ENCODE data around the gene CLDN34. TPM values are rescaled to one million over a fixed set of nuclear protein-coding genes. Genes with fewer than 3 reads are reported as not detected.

CLDN34 gene
- total RNA-seq, 1 donor from 2014 or later, result 0.38 TPM

DNA sequence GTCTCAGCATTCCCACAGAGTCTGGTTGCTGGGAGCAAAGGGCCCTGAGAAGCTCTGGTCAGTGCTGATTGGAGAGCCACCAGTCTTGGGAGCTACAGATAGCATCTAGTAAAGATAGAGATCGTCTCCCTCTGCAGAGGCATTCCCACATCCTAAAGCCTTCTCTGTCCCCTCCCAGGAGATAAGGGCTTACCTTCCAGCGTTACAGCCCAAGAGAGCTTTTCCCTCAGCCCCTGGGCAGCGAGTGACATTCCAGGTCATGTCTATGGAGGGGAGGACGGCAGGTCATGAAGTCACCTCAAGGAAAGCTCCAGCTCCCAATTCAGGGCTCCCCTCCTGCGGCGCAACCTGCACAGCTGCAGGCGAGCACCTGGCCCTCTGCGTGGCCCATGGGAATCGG, 29.9 kb downstream of the CLDN34 start:
- no peak overlapping the region for H3K4me3 Mint-ChIP-seq (ENCODE audit: low read depth)
- H3K27ac Mint-ChIP-seq, result no peak overlapping the region
- peaks cover 2% of the 10 kb centered on the region for H3K36me3 Mint-ChIP-seq (ENCODE audit: insufficient read depth)
- no peak for DNase-seq (ENCODE audit: low spot score, unreplicated experiment)
- peaks cover 25% of the 10 kb centered on the region for H3K9me3 Mint-ChIP-seq (ENCODE audit: low read depth)
- TF ChIP-seq, protein P1, sequence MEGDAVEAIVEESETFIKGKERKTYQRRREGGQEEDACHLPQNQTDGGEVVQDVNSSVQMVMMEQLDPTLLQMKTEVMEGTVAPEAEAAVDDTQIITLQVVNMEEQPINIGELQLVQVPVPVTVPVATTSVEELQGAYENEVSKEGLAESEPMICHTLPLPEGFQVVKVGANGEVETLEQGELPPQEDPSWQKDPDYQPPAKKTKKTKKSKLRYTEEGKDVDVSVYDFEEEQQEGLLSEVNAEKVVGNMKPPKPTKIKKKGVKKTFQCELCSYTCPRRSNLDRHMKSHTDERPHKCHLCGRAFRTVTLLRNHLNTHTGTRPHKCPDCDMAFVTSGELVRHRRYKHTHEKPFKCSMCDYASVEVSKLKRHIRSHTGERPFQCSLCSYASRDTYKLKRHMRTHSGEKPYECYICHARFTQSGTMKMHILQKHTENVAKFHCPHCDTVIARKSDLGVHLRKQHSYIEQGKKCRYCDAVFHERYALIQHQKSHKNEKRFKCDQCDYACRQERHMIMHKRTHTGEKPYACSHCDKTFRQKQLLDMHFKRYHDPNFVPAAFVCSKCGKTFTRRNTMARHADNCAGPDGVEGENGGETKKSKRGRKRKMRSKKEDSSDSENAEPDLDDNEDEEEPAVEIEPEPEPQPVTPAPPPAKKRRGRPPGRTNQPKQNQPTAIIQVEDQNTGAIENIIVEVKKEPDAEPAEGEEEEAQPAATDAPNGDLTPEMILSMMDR (IDR thresholded peaks at IDR 0.05; ENCODE audit: unreplicated experiment), result no peak
- H3K4me1 Mint-ChIP-seq (ENCODE audit: low read depth), result no peaks in the 10 kb centered on the region
- H3K27me3 Mint-ChIP-seq, result no peaks in the 10 kb centered on the region

DNA sequence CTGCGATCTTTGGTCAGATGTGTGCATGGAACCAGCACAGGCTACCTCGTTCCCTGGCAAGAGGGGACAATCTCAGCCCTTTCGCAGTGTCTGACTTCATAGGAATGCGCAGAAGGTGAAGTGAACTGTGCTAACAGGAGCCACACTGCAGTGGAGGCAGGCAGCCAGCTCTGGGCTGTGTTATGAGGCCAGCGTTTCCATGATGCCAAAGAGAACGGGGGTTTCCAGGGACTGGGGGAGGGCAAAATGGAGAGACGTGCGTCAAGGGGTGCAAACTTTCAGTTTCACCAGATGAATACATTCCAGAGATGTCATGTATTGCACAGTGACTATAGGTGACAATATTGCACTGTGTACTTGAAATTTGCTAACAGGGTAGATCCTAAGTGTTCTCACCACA, 30.4 kb downstream of the CLDN34 start:
- peaks cover 25% of the 10 kb centered on the region for H3K9me3 Mint-ChIP-seq (ENCODE audit: low read depth)

DNA sequence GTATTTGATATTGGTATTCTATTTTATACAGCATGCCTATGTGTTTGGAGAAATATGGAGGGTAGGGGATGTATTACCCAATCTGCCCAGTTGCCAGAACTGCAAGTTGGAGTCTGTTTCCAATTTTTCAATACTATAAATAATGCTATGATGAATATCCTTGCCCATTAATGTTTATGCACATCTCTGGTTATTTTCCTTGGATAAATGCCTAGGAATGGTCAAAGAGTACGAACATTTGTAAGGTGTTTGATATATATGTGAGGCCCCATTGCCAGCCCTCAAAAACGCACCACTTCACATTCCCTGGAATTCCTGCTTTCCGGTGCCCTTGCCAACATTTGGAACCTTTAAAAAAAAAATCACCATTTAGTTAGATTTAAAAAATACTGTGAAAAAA, 34.3 kb downstream of the CLDN34 start:
- DNase-seq (ENCODE audit: low spot score, unreplicated experiment), result no peak
- Mint-ChIP-seq H3K4me3 (ENCODE audit: low read depth) (no peak overlapping the region), H3K27ac (no peak overlapping the region), H3K9me3 (ENCODE audit: low read depth) (peaks cover 25% of the 10 kb centered on the region), H3K36me3 (ENCODE audit: insufficient read depth) (no peaks in the 10 kb centered on the region), H3K27me3 (no peaks in the 10 kb centered on the region), H3K4me1 (ENCODE audit: low read depth) (peaks cover 8% of the 10 kb centered on the region)
- TF ChIP-seq, protein P1 (IDR thresholded peaks at IDR 0.05; ENCODE audit: unreplicated experiment), result no peak

More for the DNA sequence above, 30.4 kb downstream of the CLDN34 start:
- Mint-ChIP-seq H3K27me3 (no peaks in the 10 kb centered on the region), H3K27ac (no peak overlapping the region), H3K36me3 (ENCODE audit: insufficient read depth) (peaks cover 2% of the 10 kb centered on the region), H3K4me3 (ENCODE audit: low read depth) (no peak overlapping the region), H3K4me1 (ENCODE audit: low read depth) (no peaks in the 10 kb centered on the region)
- TF ChIP-seq, protein P1 (IDR thresholded peaks at IDR 0.05; ENCODE audit: unreplicated experiment), result no peak
- no peak for DNase-seq (ENCODE audit: low spot score, unreplicated experiment)

DNA sequence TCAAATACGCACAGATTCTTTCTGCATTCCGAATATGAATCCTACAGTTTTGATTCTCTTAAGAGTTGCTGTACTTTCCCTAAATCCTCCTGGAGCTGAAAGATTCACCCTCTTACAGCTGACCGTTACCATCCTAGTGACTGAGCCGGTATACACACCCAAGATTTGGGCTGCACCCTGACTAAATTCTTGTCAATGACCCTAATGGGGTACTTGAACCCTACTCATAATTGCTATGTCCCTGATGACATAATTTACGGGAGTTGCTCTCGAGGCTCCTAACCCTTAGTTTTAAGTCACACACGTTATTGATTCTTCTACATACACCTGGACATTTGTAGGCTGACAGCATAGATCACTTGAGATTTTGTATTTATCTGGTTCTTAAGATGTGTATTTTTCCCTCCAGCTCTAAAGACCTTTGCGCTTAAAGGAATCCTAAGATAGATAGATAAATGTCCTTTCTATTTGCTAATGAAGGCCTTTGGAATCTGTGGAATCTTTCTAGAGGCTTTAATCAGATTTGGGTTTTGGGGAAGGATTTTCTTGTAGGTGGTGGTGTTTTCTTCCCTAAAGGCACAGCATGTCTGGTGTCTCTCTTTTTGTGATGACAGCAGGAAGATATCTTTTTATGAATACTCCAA, 37.8 kb downstream of the CLDN34 start:
- H3K27ac Mint-ChIP-seq, result peak overlapping the region; percentile 19
- H3K4me3 Mint-ChIP-seq (ENCODE audit: low read depth), result no peak overlapping the region
- H3K9me3 Mint-ChIP-seq (ENCODE audit: low read depth), result peaks cover 23% of the 10 kb centered on the region
- H3K27me3 Mint-ChIP-seq, result no peaks in the 10 kb centered on the region
- peaks cover 8% of the 10 kb centered on the region for H3K4me1 Mint-ChIP-seq (ENCODE audit: low read depth)
- H3K36me3 Mint-ChIP-seq (ENCODE audit: insufficient read depth), result no peaks in the 10 kb centered on the region
- no peak for DNase-seq (ENCODE audit: low spot score, unreplicated experiment)
- TF ChIP-seq, protein P1 (IDR thresholded peaks at IDR 0.05; ENCODE audit: unreplicated experiment), result no peak

DNA sequence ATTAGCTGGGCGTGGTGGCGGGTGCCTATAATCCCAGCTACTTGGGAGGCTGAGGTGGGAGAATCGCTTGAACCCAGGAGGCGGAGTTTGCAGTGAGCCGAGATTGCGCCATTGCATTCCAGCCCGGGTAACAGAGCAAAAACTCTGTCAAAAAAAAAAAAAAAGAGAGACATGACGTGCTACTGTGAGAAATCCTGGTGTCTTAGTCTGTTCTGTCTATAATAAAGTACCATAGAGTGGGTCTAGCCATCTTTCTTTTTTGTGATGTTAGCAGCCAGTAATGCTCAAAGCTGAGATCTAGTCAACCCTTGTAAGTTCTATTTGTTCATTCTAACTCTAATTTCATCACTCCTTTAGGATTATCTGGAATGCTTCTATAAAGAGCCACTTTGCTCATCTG, 38.9 kb downstream of the CLDN34 start:
- peaks cover 14% of the 10 kb centered on the region for H3K4me1 Mint-ChIP-seq (ENCODE audit: low read depth)
- TF ChIP-seq, protein P1 (IDR thresholded peaks at IDR 0.05; ENCODE audit: unreplicated experiment), result no peak

More for the DNA sequence above, 38.9 kb downstream of the CLDN34 start:
- no peak for DNase-seq (ENCODE audit: low spot score, unreplicated experiment)
- H3K27me3 Mint-ChIP-seq, result peaks cover 3% of the 10 kb centered on the region
- no peak overlapping the region for H3K27ac Mint-ChIP-seq
- H3K36me3 Mint-ChIP-seq (ENCODE audit: insufficient read depth), result no peaks in the 10 kb centered on the region
- peaks cover 20% of the 10 kb centered on the region for H3K9me3 Mint-ChIP-seq (ENCODE audit: low read depth)
- H3K4me3 Mint-ChIP-seq (ENCODE audit: low read depth), result no peak overlapping the region
